Activated T-cell treated with anti-CD3 and anti-CD28 coated beads, Interleukin-2, amount 50 U/mL, for 1 hour (primary cell): ENCODE results near the gene CHMP6.

Experiments
- DNase-seq: peaks from one replicate; pipeline ENCODE4 v3.0.0-alpha.2; 2020

The CHMP6 gene

GRCh38 chr17:80991645-80992076, at the start of gene CHMP6:
Gene CHMP6 (plus strand): TSS chr17:80991841. CDS start chr17:80991919, 78 bp downstream.
- DNase-seq = peak; percentile 82

DNA sequence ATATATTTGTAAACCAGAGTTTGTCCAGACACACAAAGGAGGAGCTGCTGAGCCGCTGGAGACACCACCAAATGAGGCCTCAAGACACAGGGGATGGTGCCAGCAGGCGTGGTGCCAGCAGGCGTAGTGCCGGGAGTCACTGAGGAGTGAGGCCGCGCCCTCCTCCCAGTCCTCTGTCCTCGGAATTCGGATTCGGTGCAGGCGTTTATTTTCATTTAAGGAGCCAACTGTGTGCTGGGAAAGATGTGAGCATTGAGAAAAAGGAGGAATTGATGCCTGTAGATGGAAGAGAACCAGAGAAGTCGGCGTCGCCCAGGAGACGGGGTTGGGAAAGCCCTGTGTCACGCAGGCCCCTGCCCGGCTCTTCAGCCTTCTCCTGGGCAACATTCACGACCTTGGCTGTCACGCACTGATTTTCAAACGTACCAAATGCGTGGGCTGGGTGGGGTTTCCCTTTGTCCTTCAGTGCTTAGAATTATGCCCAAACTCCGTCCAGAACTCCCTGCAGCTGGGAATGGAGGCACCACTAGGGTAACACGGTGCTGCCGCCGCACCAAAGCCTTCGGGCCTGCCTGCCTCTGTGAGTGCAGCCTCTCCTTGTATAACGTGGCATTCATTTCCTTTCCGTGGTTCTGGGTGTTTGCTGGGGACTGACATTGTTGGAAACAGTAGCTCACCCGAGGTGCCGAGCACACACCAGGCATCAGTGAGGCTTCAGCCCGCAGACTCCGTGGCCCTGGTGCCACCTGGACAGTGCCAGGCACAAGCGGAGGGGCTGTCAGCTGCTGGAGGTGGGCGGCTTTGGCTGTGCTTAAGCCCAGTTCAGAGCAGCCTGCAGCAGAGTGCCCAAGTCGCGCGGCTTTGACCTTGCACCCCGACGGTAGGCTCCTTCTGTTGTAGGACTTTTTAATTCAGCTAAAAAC, 49.0 kb upstream of the CHMP6 start:
- DNase-seq = no peak

DNA sequence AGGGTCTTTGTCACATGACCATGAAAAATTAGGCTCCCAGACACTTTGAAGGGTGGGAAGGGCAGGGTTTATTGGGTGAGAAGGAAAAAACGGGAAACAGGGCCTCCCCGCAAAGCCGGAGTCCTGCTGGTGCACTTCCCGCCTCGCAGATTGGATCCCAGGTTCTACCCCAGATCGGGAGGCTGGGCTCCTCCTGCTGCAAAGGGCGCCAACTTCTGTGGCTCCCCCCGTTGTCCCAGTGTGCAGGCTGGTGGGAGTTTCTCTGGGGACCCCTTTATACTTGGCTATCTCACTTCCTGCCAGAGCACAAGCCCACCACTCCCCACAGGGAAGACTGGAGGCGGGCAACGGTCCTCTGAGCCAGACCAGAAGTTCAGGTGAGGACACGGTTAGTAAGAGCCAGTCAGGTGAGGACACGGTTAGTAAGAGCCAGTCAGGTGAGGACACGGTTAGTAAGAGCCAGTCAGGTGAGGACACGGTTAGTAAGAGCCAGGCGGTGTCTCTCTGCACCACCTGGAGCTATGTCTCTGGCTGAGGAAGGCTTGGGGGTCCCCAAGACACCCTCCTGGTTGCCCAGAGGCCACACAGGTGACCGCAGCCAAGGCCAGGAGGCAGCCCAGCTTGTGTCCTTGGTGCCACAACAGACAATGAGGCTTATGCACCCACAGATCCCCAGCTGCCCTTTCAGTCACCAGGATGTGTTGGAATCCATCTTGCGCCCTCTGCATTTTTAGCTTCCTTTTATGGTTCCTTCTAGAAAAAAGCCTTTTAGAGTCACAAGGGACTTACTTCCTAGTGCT, 48.1 kb upstream of the CHMP6 start:
- no peak for DNase-seq

GRCh38 chr17:80944326-80944725, 47.3 kb upstream of the CHMP6 start:
- no peak for DNase-seq

- no peak for DNase-seq
Measured at GRCh38 chr17:80945736-80946135, 45.9 kb upstream of the CHMP6 start.

DNA sequence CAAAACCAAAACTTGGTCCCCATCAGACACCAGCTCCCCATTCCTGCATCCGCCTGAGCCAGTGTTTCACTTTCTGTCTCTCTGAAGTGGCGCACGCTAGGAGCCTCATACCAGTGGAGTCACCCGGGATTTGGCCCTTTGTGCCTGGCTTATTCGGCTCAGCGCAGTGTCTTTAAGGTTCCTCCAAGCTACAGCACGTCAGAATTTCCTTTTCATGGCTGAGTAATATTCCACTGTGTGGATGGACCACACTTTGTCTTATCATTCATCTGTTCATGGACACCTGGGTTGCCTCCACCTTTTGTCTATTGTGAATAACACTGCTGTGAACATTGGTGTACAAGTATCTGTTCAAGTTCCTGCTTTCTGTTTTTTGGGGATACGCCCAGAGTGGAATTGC, 45.2 kb upstream of the CHMP6 start:
- no peak for DNase-seq

DNA sequence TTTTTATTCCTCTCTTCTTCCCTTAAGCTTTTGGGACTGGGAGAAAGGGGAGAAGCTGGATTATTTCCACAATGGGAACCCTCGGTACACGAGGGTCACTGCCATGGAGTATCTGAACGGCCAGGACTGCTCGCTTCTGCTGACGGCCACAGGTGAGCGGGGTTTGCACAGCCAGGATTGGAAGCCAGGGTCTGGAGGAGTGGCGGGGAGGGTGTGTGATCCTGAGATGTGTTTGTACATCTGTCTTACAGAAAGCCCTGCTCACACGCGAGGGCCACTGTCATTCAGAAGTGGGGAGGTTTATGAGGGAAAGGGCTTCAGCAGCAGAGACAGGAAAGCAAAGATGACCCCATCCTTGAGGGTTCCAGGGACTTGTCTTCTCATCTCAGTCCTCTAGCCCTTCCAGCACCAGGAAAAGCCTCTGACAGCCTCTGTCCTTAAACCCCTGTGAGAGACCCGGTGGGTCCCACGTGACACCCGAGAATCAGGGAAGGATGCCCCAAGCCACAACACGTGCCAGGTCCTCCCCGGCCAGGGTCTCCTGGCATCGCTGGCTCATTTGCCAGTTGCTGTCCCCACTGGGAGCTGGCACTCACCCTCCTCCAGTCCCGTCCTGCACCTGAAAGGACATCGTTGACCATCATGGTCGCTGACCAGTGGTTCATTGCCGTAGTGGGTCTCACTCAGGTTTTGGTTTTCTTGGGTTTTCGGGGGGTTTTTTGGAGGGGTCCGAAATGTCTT, 44.3 kb upstream of the CHMP6 start:
- DNase-seq = no peak

DNA sequence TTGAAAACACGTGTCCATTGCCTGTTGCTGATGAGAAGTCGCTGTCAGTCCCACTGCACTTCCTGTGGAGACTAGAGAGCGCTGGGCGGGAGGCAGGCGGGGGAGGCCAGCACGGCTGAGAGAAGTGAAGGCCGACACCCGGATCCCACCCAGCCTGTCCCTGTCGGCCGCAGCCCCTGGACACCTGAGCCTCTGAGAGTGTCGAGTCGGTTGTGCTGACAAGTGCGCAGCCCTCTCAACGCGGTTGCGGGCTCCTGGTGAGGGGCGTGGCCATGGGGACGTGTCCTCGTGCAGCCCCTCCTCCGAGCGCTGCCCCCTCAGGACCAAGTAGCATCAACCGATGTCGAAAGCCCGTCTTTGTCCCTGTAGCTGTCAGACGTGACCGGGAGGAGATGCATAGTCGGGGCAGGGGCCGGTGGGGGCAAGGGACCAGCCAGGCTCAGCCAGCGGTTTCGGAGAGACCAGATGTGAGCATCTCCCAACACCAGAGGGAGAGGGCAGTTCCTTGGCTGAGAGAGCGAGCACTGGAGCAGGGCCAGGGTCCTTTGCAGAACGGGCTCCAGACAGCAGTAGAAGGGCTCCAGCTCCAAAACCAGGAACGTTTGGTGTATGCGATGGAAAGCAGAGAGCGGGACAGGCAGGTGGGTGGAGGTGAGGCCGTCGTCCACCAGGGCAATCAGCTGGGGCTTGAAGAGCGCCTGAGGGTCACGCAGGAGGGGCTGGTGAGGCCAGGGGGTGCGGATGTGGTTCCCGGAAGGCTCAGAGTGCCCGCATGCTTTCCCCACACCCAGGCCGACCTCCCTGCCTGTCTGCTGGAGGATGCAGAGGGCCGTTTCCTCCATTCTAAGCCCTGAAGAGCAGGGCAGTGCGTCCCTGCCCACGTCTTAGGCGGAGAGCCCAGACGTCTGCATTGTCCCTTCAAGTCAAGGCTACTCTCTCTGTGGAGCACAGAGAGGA, 43.3 kb upstream of the CHMP6 start:
- no peak for DNase-seq

DNA sequence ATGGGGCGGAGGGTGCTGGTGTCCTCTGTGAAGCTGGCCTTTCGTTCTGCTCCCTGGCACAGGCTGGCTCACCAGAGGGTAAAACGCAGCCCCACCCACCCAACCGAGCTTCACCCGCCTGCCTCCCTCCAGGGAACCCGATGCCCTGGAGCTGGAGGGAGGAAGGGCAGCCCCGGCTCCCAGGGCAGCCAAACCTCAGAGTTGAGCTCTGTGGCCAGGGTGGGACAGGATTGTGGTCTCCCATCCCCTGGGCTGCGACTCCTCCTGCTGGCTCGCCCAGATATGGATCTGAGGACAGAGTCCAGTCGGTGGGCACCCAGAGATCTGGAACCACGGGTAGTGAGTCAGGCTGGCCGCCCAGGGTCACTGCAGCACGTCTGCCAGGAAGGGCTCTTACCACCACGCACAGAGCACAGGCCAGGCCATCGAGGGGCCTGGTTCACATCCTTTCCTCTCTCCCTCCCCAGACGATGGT, 42.6 kb upstream of the CHMP6 start:
- no peak for DNase-seq

GRCh38 chr17:80949451-80950421, 41.9 kb upstream of the CHMP6 start:
- no peak for DNase-seq

DNA sequence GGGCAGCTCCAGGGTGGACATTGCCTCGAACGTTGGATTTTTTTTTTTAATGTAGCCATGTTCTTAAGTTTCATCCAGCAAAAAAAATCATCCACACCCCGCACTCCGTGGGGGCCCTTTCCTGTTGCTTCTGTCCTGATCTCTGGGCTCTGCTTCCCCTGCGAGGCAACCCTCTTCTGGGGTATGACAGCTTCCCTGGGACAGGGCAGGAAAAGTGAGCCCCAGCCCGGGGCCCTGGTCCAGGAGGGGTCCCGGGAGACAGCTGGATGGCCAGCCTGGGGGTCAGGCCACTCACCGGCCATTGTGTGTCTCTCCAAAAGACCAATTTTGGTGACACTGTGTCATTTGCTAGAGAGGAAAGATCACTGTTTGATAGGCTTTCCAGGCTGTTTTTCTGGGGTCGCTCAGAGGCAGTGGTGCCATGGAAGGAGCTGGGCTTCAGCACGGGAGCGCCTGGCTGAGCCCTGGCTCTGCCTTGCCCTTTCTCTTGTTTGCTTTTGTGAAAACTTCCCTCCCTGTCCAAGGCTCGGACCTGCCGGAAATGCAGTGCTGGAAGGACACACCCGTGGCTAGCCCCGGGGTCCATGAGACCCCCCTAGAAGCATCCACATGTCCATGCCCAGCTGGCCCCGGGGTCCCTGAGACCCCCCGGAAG, 41.0 kb upstream of the CHMP6 start:
- DNase-seq = no peak

GRCh38 chr17:80951121-80952090, 40.2 kb upstream of the CHMP6 start:
- no peak for DNase-seq

GRCh38 chr17:80952291-80952690, 39.4 kb upstream of the CHMP6 start:
- DNase-seq = no peak

DNA sequence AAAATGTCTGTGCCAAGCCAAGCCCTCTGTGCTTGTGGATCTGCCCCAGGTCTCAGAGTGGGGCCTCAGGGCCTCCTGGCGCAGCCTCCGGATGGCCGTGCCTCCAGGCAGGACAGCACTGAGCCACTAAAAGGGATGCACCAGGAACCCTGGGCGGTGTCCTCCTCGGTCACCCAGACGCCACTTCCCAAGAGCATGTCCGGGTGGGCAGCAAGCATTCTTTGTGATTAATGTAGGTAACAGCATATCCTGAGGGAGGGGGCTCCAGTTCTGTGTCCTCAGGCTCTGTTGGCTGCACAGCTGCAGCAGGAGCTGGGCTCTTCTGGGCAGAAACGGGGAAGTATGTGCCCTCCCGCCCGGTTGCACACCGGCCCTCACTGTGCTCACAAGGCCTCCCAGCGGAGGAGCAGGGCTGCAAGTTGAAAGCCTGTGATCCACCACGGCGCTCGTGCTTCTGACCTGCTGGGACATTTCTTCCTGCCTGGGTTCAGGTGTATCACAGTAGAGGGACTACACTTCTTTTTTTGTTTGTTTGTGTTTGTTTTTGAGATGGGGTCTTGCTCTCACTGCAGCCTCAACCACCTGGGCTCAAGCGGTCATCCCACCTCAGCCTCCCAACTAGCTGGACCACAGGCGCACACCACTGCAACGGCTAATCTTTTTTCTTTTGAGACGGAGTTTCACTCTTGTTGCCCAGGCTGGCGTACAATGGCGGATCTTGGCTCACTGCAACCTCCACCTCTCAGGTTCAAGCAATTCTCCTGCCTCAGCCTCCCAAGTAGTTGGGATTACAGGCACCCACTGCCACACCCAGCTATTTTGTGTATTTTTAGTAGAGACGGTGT, 37.9 kb upstream of the CHMP6 start:
- no peak for DNase-seq

GRCh38 chr17:80955078-80955477, 36.6 kb upstream of the CHMP6 start:
- DNase-seq = no peak

DNA sequence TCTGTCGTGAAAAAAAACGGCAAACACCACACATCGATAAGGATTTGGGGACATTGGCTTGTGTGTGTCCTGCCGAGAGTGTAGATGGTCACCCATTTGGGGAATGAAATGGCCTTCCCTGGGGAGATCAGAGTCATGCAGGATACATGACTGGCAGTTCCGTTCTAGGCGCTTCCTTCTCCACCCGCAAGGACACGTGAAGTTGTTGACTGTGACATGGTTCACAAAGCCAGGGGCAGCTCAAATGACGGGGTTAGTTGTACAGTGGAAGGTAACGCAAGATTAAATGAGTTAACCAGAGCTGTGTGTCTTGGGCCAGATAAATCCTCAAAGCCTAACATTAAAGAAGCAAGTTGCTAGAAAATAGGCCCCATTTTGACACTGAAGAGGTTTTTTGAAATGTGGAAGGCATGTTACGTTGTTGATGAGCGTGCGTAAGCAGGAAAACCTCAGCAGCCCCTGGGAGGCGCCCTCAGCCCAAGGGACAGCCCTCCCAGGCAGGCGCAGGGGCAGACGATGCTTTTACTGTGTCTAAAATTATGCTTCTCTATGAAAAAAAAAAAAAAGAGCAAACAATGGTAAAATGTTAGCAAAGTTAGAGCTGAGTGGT, 35.9 kb upstream of the CHMP6 start:
- DNase-seq = no peak
